ENCODE measurements around the gene NKPD1.

The NKPD1 gene

GRCh38 chr19:45179892-45180370 lies 19.1 kb upstream of the NKPD1 start:
- H3K27me3 Mint-ChIP-seq = no peaks in the 10 kb centered on the region
- peak overlapping the region; percentile 78 for H3K4me3 Mint-ChIP-seq
- peaks cover 27% of the 10 kb centered on the region for H3K4me1 Mint-ChIP-seq
- DNase-seq (ENCODE audit: low spot score in 2 of 2) (no peak), ATAC-seq (ENCODE audit: low read depth) (no peak)
- H3K9me3 Mint-ChIP-seq = no peaks in the 10 kb centered on the region
- H3K27ac Mint-ChIP-seq = no peak overlapping the region
- peaks cover 13% of the 10 kb centered on the region for H3K36me3 Mint-ChIP-seq

- Mint-ChIP-seq H3K4me3 (peak overlapping the region; percentile 88), H3K27ac (peak overlapping the region; percentile 92), H3K4me1 (peaks cover 25% of the 10 kb centered on the region), H3K9me3 (no peaks in the 10 kb centered on the region), H3K36me3 (peaks cover 13% of the 10 kb centered on the region), H3K27me3 (no peaks in the 10 kb centered on the region)
- DNase-seq (ENCODE audit: low spot score in 2 of 2) (peak; percentile 27 to 51), ATAC-seq (ENCODE audit: low read depth) (no peak)
These were observed 18.5 kb upstream of the NKPD1 start for GRCh38 chr19:45179072-45179891.

GRCh38 chr19:45178262-45179071 lies 17.7 kb upstream of the NKPD1 start, which contains the start of gene BLOC1S3:
BLOC1S3 (plus strand) TSS chr19:45178784; CDS start chr19:45179297, 513 bp downstream.
- H3K27ac Mint-ChIP-seq = peak within 1 kb of the TSS; percentile 92
- ATAC-seq (ENCODE audit: low read depth) (peak; percentile 77), DNase-seq (ENCODE audit: low spot score in 2 of 2) (peak; percentile 96 to 99)

GRCh38 chr19:45177817-45178261 lies 17.1 kb upstream of the NKPD1 start, which contains the start of gene TRAPPC6A:
TRAPPC6A (minus strand) TSS chr19:45178237; CDS start chr19:45178218, 19 bp downstream.
- Mint-ChIP-seq H3K9me3 (no peaks in the 10 kb centered on the region), H3K4me1 (peaks cover 23% of the 10 kb centered on the region), H3K4me3 (peak within 1 kb of the TSS; percentile 88), H3K27ac (peak within 1 kb of the TSS; percentile 92), H3K36me3 (peaks cover 11% of the 10 kb centered on the region), H3K27me3 (no peaks in the 10 kb centered on the region)
- DNase-seq (ENCODE audit: low spot score in 2 of 2) = no peak
- ATAC-seq (ENCODE audit: low read depth) = peak; percentile 1

More at GRCh38 chr19:45178262-45179071, 17.7 kb upstream of the NKPD1 start, which contains the start of gene BLOC1S3:
- H3K4me3 Mint-ChIP-seq = peak within 1 kb of the TSS; percentile 88
- peaks cover 23% of the 10 kb centered on the region for H3K4me1 Mint-ChIP-seq
- H3K36me3 Mint-ChIP-seq = peaks cover 13% of the 10 kb centered on the region
- no peaks in the 10 kb centered on the region for H3K9me3 Mint-ChIP-seq
- no peaks in the 10 kb centered on the region for H3K27me3 Mint-ChIP-seq

GRCh38 chr19:45175515-45176345 lies 14.9 kb upstream of the NKPD1 start:
- Mint-ChIP-seq H3K27me3 (no peaks in the 10 kb centered on the region), H3K27ac (no peak overlapping the region), H3K4me3 (peak overlapping the region; percentile 1), H3K9me3 (no peaks in the 10 kb centered on the region), H3K36me3 (peaks cover 2% of the 10 kb centered on the region), H3K4me1 (peaks cover 21% of the 10 kb centered on the region)
- DNase-seq (ENCODE audit: low spot score in 2 of 2) (no peak), ATAC-seq (ENCODE audit: low read depth) (no peak)

GRCh38 chr19:45173816-45174215 lies 13.0 kb upstream of the NKPD1 start:
- Mint-ChIP-seq H3K4me1 (peaks cover 14% of the 10 kb centered on the region), H3K27me3 (no peaks in the 10 kb centered on the region), H3K4me3 (no peak overlapping the region), H3K9me3 (no peaks in the 10 kb centered on the region), H3K27ac (no peak overlapping the region), H3K36me3 (peaks cover 2% of the 10 kb centered on the region)
- DNase-seq (ENCODE audit: low spot score in 2 of 2) (no peak), ATAC-seq (ENCODE audit: low read depth) (no peak)

- DNase-seq (ENCODE audit: low spot score in 2 of 2) (no peak), ATAC-seq (ENCODE audit: low read depth) (no peak)
- peaks cover 2% of the 10 kb centered on the region for H3K36me3 Mint-ChIP-seq
- no peak overlapping the region for H3K4me3 Mint-ChIP-seq
- H3K4me1 Mint-ChIP-seq = peaks cover 14% of the 10 kb centered on the region
- no peaks in the 10 kb centered on the region for H3K27me3 Mint-ChIP-seq
- no peak overlapping the region for H3K27ac Mint-ChIP-seq
- no peaks in the 10 kb centered on the region for H3K9me3 Mint-ChIP-seq
These were observed 11.9 kb upstream of the NKPD1 start for GRCh38 chr19:45172611-45173208.

GRCh38 chr19:45172173-45172572 lies 11.4 kb upstream of the NKPD1 start:
- Mint-ChIP-seq H3K27me3 (no peaks in the 10 kb centered on the region), H3K9me3 (no peaks in the 10 kb centered on the region), H3K4me1 (peaks cover 14% of the 10 kb centered on the region), H3K36me3 (peaks cover 2% of the 10 kb centered on the region), H3K27ac (no peak overlapping the region), H3K4me3 (no peak overlapping the region)
- DNase-seq (ENCODE audit: low spot score in 2 of 2) (no peak), ATAC-seq (ENCODE audit: low read depth) (peak; percentile 29)

GRCh38 chr19:45171211-45171623 lies 10.4 kb upstream of the NKPD1 start:
- ATAC-seq (ENCODE audit: low read depth) = no peak
- no peak overlapping the region for H3K27ac Mint-ChIP-seq
- H3K4me3 Mint-ChIP-seq = no peak overlapping the region

GRCh38 chr19:45170146-45171106 lies 9.6 kb upstream of the NKPD1 start:
- Mint-ChIP-seq H3K4me3 (no peak overlapping the region), H3K9me3 (no peaks in the 10 kb centered on the region), H3K27ac (no peak overlapping the region), H3K27me3 (no peaks in the 10 kb centered on the region), H3K4me1 (peaks cover 14% of the 10 kb centered on the region), H3K36me3 (peaks cover 1% of the 10 kb centered on the region)
- ATAC-seq (ENCODE audit: low read depth) = no peak
- DNase-seq (ENCODE audit: low spot score in 2 of 2) = no peak

More at GRCh38 chr19:45171211-45171623, 10.4 kb upstream of the NKPD1 start:
- DNase-seq (ENCODE audit: low spot score in 2 of 2) = no peak
- H3K36me3 Mint-ChIP-seq = peaks cover 2% of the 10 kb centered on the region
- H3K9me3 Mint-ChIP-seq = no peaks in the 10 kb centered on the region
- H3K27me3 Mint-ChIP-seq = no peaks in the 10 kb centered on the region
- H3K4me1 Mint-ChIP-seq = peaks cover 14% of the 10 kb centered on the region

- H3K36me3 Mint-ChIP-seq = no peaks in the 10 kb centered on the region
- no peaks in the 10 kb centered on the region for H3K9me3 Mint-ChIP-seq
- ATAC-seq (ENCODE audit: low read depth) (no peak), DNase-seq (ENCODE audit: low spot score in 2 of 2) (no peak)
- H3K27ac Mint-ChIP-seq = no peak overlapping the region
- H3K4me3 Mint-ChIP-seq = no peak overlapping the region
- no peaks in the 10 kb centered on the region for H3K27me3 Mint-ChIP-seq
- H3K4me1 Mint-ChIP-seq = peaks cover 15% of the 10 kb centered on the region
These were observed 8.8 kb upstream of the NKPD1 start for GRCh38 chr19:45169602-45170001.

- H3K9me3 Mint-ChIP-seq = no peaks in the 10 kb centered on the region
- H3K27me3 Mint-ChIP-seq = no peaks in the 10 kb centered on the region
- H3K36me3 Mint-ChIP-seq = no peaks in the 10 kb centered on the region
- ATAC-seq (ENCODE audit: low read depth) = no peak
- H3K4me3 Mint-ChIP-seq = no peak overlapping the region
- DNase-seq (ENCODE audit: low spot score in 2 of 2) = no peak
- no peak overlapping the region for H3K27ac Mint-ChIP-seq
- H3K4me1 Mint-ChIP-seq = peaks cover 20% of the 10 kb centered on the region
These were observed 8.1 kb upstream of the NKPD1 start for GRCh38 chr19:45168767-45169351.
